Renal cortex interstitium (tissue), 15 donors: ENCODE measurements around the gene TNFSF12. TPM values are rescaled to one million over a fixed set of nuclear protein-coding genes. Genes with fewer than 3 reads are reported as not detected.

ENCODE experiments used
- DNase-seq, 11 donors: peaks; one replicate each; pipeline ENCODE4 v3.0.0-alpha.2; 2013; ENCODE audit warnings: low read depth in 9 of 11, low spot score in 4 of 11; ENCODE audit errors: extremely low read depth in 1 of 11
- long read RNA-seq, 16 experiments: transcript quantifications; one replicate each; lab custom pipeline, GENCODE V29; 2026
- polyA plus RNA-seq, 3 donors: library from polyadenylated mRNA; unstranded; fragments of 120-200 nt; gene quantifications; one replicate each; pipeline ENCODE4 v1.2.1, GENCODE V29; 2013; ENCODE audit not compliant: insufficient read length in 3 of 3

TNFSF12 gene
- 10 to 100 TPM; 19.0 to 26.6 (median 26.6) TPM for polyA plus RNA-seq
- long read RNA-seq, donor 1, transcript TNFSF12-201 (7 exons, 1,553 nt), result major isoform, 6 of 24 reads
- long read RNA-seq, donor 1, partial matches to known transcripts, result 15 of 24 reads
- long read RNA-seq, donor 1, other reads (novel, unspliced or antisense), result 0 of 24 reads
- long read RNA-seq, donor 2, transcript TNFSF12-201 (7 exons, 1,553 nt), result major isoform, 7 of 11 reads
- long read RNA-seq, donor 2, partial matches to known transcripts, result 0 of 11 reads
- long read RNA-seq, donor 2, other reads (novel, unspliced or antisense), result 0 of 11 reads
- long read RNA-seq, donor 3, transcript TNFSF12-201 (7 exons, 1,553 nt), result major isoform, 12 of 13 reads
- long read RNA-seq, donor 3, partial matches to known transcripts, result 0 of 13 reads
- long read RNA-seq, donor 3, other reads (novel, unspliced or antisense), result 0 of 13 reads
- long read RNA-seq, donor 4, partial matches to known transcripts, result 7 of 11 reads
- long read RNA-seq, donor 4, other reads (novel, unspliced or antisense), result 0 of 11 reads
- long read RNA-seq, donor 5, result 0 reads
- long read RNA-seq, donor 6, partial matches to known transcripts, result 5 of 9 reads
- long read RNA-seq, donor 6, other reads (novel, unspliced or antisense), result 0 of 9 reads
- long read RNA-seq, donor 7, transcript TNFSF12-201 (7 exons, 1,553 nt), result major isoform, 6 of 11 reads
- long read RNA-seq, donor 7, partial matches to known transcripts, result 5 of 11 reads
- long read RNA-seq, donor 7, other reads (novel, unspliced or antisense), result 0 of 11 reads
- long read RNA-seq, donor 8, result 0 reads
- long read RNA-seq, donor 9, partial matches to known transcripts, result 0 of 4 reads
- long read RNA-seq, donor 9, other reads (novel, unspliced or antisense), result 0 of 4 reads
- long read RNA-seq, donor 10, transcript TNFSF12-201 (7 exons, 1,553 nt), result major isoform, 5 of 14 reads
- long read RNA-seq, donor 10, partial matches to known transcripts, result 8 of 14 reads
- long read RNA-seq, donor 10, other reads (novel, unspliced or antisense), result 0 of 14 reads
- long read RNA-seq, donor 11, partial matches to known transcripts, result 0 of 6 reads
- long read RNA-seq, donor 11, other reads (novel, unspliced or antisense), result 0 of 6 reads
- long read RNA-seq, donor 12, partial matches to known transcripts, result 6 of 9 reads
- long read RNA-seq, donor 12, other reads (novel, unspliced or antisense), result 0 of 9 reads
- long read RNA-seq, donor 13, result 0 reads
- long read RNA-seq, donor 14, partial matches to known transcripts, result 7 of 12 reads
- long read RNA-seq, donor 14, other reads (novel, unspliced or antisense), result 0 of 12 reads
- long read RNA-seq, donor 15, partial matches to known transcripts, result 0 of 4 reads
- long read RNA-seq, donor 15, other reads (novel, unspliced or antisense), result 0 of 4 reads
- long read RNA-seq, donor 16, transcript TNFSF12-201 (7 exons, 1,553 nt), result major isoform, 21 of 33 reads
- long read RNA-seq, donor 16, partial matches to known transcripts, result 0 of 33 reads
- long read RNA-seq, donor 16, other reads (novel, unspliced or antisense), result 8 of 33 reads

GRCh38 chr17:7548585-7549400 lies at the start of gene TNFSF12:
TSS of gene TNFSF12 (plus strand) at chr17:7549058. CDS start at chr17:7549154, 96 bp downstream.
- no peak for DNase-seq

- DNase-seq, result no peak
Measured at GRCh38 chr17:7499161-7499560, 49.7 kb upstream of the TNFSF12 start.

- no peak for DNase-seq
Measured at GRCh38 chr17:7501729-7502128, 47.1 kb upstream of the TNFSF12 start.

- no peak for DNase-seq
Measured at GRCh38 chr17:7502171-7502847, 46.5 kb upstream of the TNFSF12 start.

GRCh38 chr17:7502987-7503386 lies 45.9 kb upstream of the TNFSF12 start:
- DNase-seq, result no peak

- DNase-seq, result no peak
Measured at GRCh38 chr17:7503521-7503920, 45.3 kb upstream of the TNFSF12 start.

- DNase-seq, result no peak
Measured at GRCh38 chr17:7508145-7508544, 40.7 kb upstream of the TNFSF12 start.

GRCh38 chr17:7508846-7509245 lies 40.0 kb upstream of the TNFSF12 start:
- no peak for DNase-seq

- no peak for DNase-seq
Measured at GRCh38 chr17:7509937-7510336, 38.9 kb upstream of the TNFSF12 start.

GRCh38 chr17:7511108-7511507 lies 37.8 kb upstream of the TNFSF12 start:
- DNase-seq, result no peak

- DNase-seq, result no peak
Measured at GRCh38 chr17:7512105-7512504, 36.8 kb upstream of the TNFSF12 start.

GRCh38 chr17:7512824-7513540 lies 35.9 kb upstream of the TNFSF12 start:
- DNase-seq, result no peak

GRCh38 chr17:7513850-7514419 lies 34.9 kb upstream of the TNFSF12 start:
- no peak for DNase-seq

GRCh38 chr17:7515911-7516610 lies 32.8 kb upstream of the TNFSF12 start:
- DNase-seq, result no peak

- no peak for DNase-seq
Measured at GRCh38 chr17:7523033-7523432, 25.8 kb upstream of the TNFSF12 start.

- no peak for DNase-seq
Measured at GRCh38 chr17:7528842-7529241, 20.0 kb upstream of the TNFSF12 start.
